GM18907 (cell line): ENCODE data around the gene ELF3.
"Not testable (repeated sequence)": the region's sequence is repeated elsewhere in the genome, so short reads cannot be mapped to it uniquely, and the experiment has no call there.

Experiments
- ATAC-seq: cut with Tn5 transposase; IDR thresholded peaks from one replicate; pipeline ENCODE4 v1.9.1; 2021; ENCODE audit warnings: mild to moderate bottlenecking, moderate library complexity; ENCODE audit not compliant: unreplicated experiment

ELF3 gene

DNA sequence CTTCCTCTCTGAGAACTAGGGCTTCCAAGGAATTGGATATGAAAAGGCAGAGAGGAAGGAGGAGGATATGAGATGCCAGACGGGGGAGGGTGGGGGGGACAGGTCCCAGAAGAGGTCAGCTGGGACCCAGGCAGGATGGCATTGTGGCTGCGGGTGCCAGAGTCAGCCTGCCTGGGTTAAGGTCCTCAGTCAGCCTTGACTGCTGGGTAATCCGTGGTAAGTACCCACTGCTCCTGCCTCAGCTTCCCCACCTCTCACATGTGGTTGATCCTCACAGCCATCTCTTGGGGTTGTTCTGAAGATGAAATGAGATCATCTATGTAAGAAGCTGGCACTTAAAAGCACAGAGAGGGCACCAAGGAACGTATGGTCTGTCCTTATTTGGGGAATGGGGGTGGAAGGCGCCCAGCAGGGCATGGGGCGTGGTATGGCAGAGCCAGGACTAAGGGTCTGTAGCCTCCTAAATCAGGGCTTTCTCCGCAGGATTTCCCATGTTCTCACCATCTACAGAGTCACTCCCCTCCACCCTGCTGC lies 23.8 kb downstream of the ELF3 start:
- no peak for ATAC-seq

DNA sequence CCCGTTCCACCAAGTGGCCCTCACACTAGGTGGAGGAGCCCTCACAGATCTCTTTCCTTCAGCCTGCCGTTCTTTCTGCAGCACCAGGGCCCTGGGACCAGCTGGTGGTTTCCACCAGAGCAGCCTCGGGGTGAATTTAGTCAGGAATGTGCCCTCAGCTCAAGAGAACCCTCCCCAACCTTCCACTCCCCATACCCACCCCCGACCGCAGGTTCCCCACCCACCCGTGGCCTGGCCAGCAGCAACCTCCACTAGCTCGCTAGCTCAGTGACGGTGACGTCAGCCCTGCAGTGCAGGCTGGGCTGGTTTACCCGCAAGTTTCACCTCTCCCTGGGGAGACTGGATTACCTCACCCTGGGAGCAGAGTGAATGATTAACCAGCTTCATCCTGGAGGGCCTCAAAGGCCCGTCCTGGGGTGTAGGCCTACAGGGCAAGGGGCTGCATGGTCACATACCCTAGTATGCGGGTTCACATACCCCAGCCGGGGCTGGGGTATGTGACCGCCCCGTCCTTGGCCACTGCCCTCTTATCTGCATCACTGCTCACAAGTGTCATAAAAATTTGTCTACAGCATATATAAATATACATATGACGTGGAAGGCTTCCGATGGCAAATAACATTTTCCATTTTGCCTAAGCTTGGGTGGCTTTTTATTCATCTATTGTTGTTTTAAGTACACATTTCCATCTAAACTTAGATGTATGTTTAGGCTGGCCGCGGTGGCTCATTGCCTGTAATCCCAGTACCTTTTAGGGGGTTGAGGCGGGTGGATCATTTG lies 24.5 kb downstream of the ELF3 start:
- peak; percentile 70 for ATAC-seq

DNA sequence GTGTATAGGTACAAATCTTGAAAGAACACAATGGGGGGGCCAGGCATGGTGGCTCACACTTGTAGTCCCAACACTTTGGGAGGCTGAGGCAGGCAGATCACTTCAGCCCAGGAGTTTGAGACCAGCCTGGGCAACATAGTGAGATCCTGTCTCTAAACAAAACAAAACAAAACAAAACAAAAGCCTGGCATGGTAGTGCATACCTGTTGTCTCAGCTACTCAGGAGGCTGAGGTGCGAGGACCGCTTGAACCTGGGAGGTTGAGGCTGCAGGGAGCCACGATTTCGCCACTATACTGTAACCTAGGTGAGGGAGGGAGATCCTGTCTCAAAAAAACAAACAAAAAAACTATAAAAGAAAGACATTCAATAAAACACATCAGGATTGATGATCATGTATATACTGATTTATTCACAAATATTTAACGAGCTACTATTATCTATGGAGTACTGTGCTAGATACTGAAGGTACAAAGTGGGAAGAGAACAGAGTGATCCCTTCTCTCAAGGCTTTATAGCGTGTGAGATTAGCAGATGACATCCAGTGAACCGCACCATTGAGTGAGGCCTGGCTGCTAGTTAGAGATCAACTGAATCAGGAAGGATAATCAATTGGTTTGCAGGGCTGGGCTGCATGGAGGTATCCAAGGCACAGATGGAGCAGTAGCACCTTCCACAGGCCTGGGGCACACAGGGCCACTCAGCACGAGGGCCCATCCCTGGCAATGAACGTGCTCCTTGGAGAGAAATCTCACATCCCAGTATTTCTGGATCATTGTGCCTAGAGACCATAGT lies 26.4 kb downstream of the ELF3 start:
- no peak for ATAC-seq

DNA sequence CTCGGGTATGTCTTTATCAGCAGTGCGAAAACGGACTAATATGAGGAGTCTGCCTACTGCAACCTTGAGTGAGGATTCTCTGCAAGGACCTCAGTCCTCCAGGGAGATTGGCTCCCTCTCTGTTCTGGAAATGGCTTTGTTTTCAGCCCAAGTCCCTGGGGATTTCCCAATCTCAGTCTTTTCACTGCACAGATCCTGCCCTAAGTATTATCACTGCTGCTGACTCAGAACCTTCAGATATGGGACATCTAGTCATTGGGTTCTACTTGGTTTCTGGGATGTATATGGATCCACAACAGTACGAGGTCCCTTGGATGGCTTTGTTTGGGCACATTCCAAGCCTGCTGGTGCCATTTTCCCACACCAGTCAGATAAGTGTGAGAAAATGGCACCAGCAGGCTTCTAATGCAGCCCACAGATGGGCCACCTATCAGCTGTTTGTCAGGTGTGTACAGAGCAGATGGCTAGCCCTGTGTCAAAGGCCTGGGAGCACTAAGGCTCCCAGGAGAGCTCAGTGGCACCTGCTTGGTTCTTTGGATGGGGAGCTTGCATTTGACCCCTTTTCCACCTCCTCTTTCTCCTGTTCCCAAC lies 27.4 kb downstream of the ELF3 start:
- ATAC-seq, result no peak

DNA sequence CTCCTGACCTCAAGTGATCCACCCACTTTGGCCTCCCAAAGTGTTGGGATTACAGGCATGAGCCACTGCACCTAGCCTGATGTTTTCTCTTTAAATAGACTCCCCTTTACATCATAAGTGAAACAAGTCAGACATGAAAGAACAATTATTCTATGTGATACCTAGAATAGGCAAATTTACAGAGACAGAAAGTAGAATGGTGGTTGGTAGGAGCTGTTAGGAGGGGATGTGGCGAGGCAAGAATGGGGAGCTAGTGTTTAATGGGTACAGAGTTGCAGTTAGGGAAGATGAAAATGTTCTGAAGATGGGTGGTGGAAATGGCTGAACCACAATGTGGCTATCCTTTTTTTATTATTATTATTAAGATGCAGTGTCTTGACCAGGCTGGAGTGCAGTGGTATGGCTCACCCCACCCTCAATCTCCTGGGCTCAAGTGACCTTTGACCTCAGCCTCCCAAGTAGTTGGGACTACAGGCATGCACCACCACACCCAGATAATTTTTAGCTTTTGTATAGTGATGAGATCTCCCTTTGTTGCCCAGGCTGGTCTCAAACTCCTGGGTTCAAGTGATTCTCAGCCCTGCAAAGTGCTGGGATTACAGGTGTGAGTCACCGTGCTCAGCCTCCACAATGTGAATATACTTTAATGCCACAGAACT lies 28.4 kb downstream of the ELF3 start:
- ATAC-seq, result peak; percentile 58

DNA sequence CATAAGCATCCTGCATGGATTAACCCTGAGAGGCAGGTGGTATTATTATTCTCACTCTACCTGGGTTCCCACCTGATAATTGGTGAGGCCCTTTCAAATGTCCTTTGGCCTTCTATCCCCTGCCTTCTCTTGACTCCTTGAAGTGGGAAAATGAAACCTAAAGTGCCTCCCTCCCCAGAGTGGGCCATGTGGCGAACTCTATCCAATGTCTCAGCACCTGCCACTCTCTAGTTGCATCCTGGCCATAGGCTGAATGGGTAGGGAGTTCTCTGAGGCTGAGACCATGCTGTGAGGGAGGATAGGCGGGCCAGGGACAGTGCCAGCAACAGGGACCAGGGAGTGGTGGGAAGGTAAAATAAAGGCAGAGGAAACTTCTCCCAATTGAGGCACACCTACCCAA lies 35.3 kb downstream of the ELF3 start:
- no peak for ATAC-seq

DNA sequence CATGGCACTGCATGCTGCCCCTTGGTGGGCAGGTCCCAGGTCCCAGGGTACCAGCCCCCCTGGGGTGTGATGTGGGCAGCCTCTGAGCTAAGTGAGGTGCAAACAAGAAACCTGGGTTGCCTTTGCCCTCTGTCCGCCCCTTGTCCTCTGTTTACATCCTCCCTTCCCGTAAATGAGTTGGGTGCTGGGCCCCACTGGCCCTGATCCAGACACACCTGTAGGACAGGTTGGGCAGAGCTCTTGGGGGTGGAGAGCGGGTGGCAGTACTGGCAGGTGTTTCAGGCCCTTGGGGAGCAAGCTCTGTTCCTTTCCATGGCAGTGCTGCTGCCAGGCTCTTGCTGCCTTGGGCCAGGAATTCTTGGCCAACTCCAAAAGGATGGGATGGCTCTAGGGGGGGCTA lies 35.8 kb downstream of the ELF3 start:
- no peak for ATAC-seq

DNA sequence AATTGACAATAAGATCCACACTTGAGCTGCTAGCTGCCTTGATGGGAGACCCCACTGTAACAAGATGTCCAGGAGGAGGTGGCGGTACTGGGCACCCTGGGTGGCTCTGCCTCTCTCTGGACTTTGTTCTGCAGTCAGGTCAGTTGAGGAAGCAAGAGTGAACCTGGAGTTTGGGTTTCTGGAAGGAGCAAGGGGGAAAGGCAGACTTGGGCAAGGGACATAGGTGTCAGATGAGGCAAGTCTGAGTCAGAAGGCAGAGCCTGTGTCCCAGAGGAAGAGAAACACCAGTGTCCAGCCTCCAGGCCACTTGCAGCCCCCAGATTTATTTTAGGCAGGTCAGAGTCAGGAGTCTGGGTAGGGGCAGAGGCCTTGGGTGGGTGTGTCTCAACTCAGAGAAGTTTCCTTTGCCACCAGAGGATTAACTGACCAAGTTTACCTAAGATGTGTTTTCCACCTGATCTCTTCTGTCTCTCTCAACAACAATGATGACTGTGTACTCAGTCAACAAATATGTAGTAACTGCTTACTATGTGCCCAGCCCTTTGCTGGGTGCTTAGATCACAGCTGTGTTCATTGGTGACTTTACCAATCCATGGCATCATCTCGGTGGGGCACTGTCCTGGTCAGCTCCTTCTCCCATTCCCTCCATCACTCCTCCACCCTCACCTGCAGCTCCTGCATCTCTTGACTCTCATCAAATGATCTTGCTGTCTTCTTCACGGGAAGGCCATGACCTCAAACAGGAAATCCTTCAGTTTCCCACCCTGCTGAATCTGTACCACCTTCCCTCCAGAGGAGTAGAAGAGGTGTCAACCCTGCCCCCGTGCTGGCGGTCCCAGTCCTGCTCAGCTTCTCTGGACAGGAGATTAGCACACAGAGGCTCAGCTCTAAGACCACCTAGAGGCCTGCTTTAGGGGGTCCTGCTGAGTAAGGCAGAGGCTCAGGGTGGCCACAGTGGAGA lies 36.6 kb downstream of the ELF3 start:
- no peak for ATAC-seq

DNA sequence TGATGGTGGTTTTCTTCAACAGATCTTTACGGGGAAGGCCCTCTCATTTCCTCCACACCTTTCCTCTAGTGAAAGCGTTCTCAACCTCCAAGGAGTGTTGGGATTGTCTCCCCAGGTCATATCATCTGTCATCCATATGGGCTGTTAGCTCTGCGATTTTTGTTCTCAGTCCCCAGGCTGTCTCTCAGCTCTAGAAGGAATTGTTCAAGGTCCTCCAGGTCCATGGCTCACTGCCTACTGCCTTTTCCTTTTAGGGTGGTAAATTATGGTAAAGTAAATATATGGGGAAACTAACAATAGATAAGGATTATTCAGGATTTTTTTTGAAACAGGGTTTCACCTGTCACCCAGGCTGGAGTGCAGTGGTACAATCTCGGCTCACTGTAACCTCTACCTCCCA lies 37.6 kb downstream of the ELF3 start:
- no peak for ATAC-seq

DNA sequence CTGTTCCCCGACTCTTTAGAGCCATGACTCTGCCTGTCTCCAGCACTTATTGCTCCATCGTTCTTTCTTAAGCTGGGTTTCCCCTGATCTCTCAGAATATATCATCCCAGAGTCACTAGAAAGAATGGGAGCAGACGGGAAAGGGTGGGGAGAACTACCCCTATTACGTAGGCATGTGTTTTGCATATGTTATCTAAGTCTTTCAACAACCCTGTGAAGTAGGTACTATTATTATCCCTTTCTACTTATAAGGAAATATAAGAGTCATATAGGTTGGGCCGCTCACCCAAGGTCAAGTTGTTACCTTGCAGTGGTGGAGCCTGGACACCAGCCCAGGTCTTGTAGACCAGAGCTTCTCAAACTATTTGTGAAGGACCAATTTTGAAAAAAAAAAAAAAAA lies 38.7 kb downstream of the ELF3 start:
- no peak for ATAC-seq

DNA sequence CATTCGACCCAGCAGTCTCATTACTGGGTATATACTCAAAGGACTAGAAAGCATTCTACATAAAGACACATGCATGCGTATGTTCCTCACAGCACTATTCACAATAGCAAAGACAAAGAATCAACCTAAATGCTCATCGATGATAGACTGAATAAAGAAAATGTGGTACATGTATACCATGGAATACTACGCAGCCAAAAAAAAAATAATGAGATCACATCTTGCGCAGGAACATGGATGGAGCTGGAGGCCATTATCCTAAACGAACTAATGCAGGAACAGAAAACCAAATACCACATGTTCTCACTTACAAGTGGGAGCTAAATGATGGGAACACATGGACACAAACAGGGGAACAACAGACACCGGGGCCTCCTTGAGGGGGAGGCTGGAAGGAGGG lies 43.7 kb downstream of the ELF3 start:
- no peak for ATAC-seq

DNA sequence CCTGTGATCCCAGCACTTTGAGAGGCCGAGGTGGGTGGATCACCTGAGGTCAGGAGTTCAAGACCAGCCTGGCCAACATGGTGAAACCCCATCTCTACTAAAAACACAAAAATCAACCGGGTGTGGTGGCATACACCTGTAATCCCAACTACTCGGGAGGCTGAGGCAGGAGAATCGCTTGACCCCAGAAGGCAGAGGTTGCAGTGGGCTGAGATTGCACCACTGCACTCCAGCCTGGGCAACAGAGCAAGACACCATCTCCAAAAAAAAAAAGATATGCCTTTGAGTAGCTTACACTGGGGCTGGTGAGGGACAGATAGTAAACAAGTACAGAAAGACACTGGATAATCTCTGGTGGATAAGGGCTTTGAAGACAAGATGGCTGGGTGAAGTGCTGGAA lies 44.3 kb downstream of the ELF3 start:
- not testable (repeated sequence) for ATAC-seq

DNA sequence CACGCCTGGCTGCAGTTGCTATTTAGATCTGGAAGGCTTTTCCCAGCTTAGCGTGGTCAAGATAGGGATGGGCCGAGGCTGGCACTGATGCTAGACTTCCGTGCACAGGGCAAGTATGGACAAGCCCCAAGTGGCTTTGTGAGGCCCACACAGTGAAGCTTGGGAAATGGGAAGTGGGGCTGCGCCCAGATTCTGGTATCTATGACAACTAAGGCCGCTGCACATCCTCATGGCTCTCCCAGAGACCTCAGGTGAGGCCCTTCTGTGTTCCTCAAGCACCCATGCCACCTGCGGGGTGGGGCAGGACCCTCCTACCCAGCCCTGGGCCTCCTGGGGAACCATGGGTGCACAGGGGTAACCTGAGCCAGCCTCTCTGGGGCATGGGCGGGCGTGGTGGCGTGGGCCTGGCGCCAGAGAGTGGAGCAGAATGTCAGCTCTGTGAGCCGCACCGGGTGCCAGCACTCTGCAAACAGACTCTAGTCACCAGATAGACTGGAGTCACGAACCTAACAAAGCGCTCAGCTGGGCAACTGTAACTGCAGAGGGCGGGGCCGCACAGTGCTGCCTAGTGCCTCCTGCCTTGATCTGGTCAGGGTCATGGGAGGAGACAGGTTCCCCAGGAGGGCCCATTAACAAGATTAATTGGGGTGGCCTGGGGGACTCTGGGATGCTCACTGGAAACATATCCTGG lies 46.4 kb downstream of the ELF3 start:
- ATAC-seq, result no peak

DNA sequence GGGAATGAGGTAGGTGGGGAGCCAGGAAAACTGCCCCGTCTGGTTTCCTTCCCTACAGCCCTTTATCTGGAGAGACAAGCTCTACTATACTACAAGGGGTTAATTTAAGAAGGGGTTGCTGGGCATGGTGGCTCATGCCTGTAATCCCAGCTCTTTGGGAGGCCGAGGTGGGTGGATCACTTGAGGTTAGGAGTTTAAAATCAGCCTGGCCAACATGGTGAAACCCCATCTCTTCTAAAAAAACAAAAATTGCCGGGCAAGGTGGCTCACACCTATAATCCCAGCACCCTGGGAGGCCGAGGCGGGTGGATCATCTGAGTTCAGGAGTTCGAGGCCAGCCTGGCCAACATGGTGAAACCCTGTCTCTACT lies 46.9 kb downstream of the ELF3 start:
- not testable (repeated sequence) for ATAC-seq

DNA sequence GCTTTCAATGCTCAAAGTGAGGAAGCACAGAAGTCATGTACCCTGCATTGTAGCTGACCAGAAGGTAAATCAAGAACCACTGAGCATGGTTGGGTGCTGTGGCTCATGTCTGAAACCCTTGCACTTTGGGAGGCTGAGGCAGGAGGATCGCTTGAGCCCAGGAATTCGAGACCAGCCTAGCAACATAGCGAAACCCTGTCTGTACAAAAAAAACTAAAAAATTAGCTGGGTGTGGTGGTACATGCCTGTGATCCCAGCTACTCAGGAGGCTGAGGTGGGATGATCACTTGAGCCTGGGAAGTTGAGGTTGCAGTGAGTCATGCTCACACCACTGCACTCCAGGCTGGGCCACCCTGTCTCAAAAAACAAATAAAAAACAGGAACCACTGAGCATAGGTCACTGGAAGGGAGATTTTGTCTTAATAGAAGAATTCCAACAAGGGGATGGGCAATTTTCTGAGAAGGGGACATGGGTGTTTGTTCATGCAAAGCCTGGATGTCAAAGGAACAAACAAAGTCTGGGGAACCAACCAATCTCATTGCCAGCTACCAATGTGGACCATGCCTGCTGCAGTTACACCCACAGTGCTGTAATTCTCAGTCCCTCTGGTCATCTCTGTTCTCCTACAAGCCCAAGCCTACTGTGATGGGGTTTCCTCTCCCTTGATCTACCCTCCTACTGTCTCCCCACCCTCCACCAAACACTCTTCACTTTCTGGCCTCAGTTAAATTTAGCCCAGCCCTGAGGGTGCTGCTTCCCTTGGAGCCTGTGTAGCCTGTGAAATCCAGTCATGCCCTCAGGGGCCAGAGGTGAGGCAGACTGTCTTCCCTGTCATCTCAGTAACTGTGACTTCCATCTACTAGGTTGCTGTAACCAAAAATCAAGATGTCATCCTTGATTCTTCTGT lies 47.9 kb downstream of the ELF3 start:
- ATAC-seq, result no peak

DNA sequence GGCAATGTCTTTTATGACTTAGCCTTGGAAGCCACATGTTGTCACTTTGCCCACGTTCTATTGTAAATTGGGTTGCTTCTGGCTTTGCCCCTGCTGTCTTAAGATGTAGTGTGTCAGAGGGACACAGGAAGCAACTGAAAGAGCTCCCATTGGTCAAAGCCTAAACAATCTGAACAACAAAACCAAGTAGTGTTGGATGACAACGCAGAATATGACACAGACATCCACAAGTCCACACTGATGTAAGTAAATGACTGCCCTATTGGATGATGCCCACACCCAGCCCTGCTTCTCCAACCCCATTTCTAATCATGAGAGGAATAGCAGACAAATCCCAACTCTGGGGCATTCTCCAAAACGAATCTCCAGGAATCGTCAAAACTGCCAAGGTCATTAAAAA lies 50.7 kb downstream of the ELF3 start:
- no peak for ATAC-seq

DNA sequence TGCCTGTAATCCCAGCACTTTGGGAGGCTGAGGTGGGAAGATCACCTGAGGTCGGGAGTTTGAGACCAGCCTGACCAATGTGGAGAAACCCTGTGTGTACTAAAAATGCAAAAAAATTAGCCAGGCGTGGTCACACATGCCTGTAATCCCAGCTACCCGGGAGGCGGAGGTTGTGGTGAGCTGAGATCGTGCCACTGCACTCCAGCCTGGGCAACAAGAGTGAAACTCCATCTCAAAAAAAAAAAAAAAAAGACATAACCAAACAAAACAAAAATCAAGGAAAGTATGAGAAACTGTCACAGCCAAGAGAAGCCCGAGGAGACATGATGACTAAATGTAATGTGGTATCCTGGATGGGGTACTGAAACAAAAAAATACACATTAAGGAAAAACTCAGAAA lies 51.4 kb downstream of the ELF3 start:
- ATAC-seq, result not testable (repeated sequence)

DNA sequence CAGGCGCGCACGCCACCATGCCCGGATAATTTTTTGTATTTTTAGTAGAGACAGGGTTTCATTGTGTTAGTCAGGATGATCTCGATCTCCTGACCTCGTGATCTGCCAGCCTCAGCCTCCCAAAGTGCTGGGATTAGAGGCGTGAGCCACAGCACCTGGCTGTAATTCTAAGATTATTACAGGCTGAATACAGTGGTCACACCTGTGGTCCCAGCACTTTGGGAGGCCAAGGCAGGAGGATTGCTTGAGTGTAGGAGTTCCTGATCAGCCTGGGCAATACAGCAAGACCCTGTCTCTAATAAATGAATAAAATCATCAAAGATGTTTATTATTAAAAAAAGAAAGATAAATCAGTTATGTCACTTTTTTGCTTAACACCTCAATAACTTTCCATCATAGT lies 52.2 kb downstream of the ELF3 start:
- ATAC-seq, result not testable (repeated sequence)

DNA sequence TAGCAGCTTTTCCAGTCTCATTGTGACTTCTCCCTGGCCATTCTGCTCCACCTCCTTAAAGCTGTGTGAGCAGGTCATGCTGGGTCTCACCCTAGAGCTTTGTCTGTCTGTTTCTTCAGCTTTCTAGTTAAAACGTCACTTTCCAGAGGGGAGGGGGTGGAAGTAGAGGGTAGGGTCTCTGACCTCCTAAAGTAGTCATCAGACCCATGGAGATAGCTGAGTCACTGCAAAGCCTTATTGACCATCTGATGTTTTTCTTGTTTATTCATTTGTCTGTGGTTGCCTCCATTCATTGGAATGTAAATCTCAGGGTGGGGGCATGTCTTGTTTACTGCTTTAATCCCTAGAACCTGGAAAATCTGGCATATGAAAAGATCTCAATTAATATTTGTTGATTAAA lies 52.7 kb downstream of the ELF3 start:
- no peak for ATAC-seq
